Endometrium (tissue), 2 donors: ENCODE measurements around the gene TMEM255B.
"Not testable (repeated sequence)": the region's sequence is repeated elsewhere in the genome, so short reads cannot be mapped to it uniquely, and the experiment has no call there.

Source experiments
- FAIRE-seq: peaks from 2 replicates; lab custom pipeline; 2012; peaks lifted over from hg19 to GRCh38; lab: Jason Lieb, UNC
- donor health status: control.
- donor health status: control.

TMEM255B gene

GRCh38 chr13:113758651-113759524, at the start of gene TMEM255B:
TSS of gene TMEM255B (plus strand) at chr13:113759226. CDS start at chr13:113759270, 44 bp downstream.
- no peak for FAIRE-seq

- no peak for FAIRE-seq
These were observed 36.1 kb upstream of the TMEM255B start for GRCh38 chr13:113722921-113723320.

GRCh38 chr13:113723410-113724015, 35.5 kb upstream of the TMEM255B start:
- FAIRE-seq, result no peak

GRCh38 chr13:113724016-113724758, 34.8 kb upstream of the TMEM255B start:
- FAIRE-seq, result no peak

GRCh38 chr13:113724780-113725315, 34.2 kb upstream of the TMEM255B start:
- no peak for FAIRE-seq

- FAIRE-seq, result not testable (repeated sequence)
These were observed 33.5 kb upstream of the TMEM255B start for GRCh38 chr13:113725329-113726105.

- not testable (repeated sequence) for FAIRE-seq
These were observed 32.8 kb upstream of the TMEM255B start for GRCh38 chr13:113726106-113726821.

- FAIRE-seq, result no peak
These were observed 32.0 kb upstream of the TMEM255B start for GRCh38 chr13:113726961-113727411.

GRCh38 chr13:113728571-113729054, 30.4 kb upstream of the TMEM255B start:
- FAIRE-seq, result no peak

- FAIRE-seq, result no peak
These were observed 29.6 kb upstream of the TMEM255B start for GRCh38 chr13:113729187-113730019.

GRCh38 chr13:113730258-113730691, 28.8 kb upstream of the TMEM255B start:
- no peak for FAIRE-seq

- FAIRE-seq, result no peak
These were observed 28.2 kb upstream of the TMEM255B start for GRCh38 chr13:113730831-113731191.

GRCh38 chr13:113731192-113732175, 27.5 kb upstream of the TMEM255B start:
- FAIRE-seq, result no peak

- FAIRE-seq, result no peak
These were observed 26.7 kb upstream of the TMEM255B start for GRCh38 chr13:113732176-113732960.

GRCh38 chr13:113732961-113733950, 25.8 kb upstream of the TMEM255B start:
- no peak for FAIRE-seq

- no peak for FAIRE-seq
These were observed 24.8 kb upstream of the TMEM255B start for GRCh38 chr13:113734099-113734825.
